RWPE1 (cell line): Measurements from ENCODE around the gene SH3BGRL.
"Not testable (repeated sequence)": the region's sequence is repeated elsewhere in the genome, so short reads cannot be mapped to it uniquely, and the experiment has no call there.

Experiments used
- CTCF ChIA-PET: fragments of 350-600 bp; sonication (Branson Sonifier 250); formaldehyde crosslinking; extraction: SDS; loops from one replicate; lab custom pipeline; 2021; lab: Yijun Ruan, JAX
- POLR2A ChIA-PET: fragments of 400-600 bp; formaldehyde crosslinking; extraction: SDS; loops from one replicate; lab custom pipeline; 2020; ENCODE audit warnings: antibody characterized with exemption; ENCODE audit not compliant: low non-redundant PET; lab: Yijun Ruan, JAX
- DNase-seq: peaks from one replicate; pipeline ENCODE4 v3.0.0; 2012; ENCODE audit warnings: low spot score
- H3K27ac ChIP-seq: fragments of 450-650 bp; 2 replicates; pipeline ENCODE4 v1.5.1; 2017
- TF ChIP-seq, protein P1 (sequence below): fragments of 450-650 bp; conservative IDR thresholded peaks from 2 replicates; pipeline ENCODE4 v1.5.1; 2017; ENCODE audit warnings: low read depth, mild to moderate bottlenecking

Gene SH3BGRL

GRCh38 chrX:81301877-81302276 lies 100.0 kb downstream of the SH3BGRL start:
- TF ChIP-seq, protein P1, sequence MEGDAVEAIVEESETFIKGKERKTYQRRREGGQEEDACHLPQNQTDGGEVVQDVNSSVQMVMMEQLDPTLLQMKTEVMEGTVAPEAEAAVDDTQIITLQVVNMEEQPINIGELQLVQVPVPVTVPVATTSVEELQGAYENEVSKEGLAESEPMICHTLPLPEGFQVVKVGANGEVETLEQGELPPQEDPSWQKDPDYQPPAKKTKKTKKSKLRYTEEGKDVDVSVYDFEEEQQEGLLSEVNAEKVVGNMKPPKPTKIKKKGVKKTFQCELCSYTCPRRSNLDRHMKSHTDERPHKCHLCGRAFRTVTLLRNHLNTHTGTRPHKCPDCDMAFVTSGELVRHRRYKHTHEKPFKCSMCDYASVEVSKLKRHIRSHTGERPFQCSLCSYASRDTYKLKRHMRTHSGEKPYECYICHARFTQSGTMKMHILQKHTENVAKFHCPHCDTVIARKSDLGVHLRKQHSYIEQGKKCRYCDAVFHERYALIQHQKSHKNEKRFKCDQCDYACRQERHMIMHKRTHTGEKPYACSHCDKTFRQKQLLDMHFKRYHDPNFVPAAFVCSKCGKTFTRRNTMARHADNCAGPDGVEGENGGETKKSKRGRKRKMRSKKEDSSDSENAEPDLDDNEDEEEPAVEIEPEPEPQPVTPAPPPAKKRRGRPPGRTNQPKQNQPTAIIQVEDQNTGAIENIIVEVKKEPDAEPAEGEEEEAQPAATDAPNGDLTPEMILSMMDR = no peak
- H3K27ac ChIP-seq = no peak overlapping the region
- DNase-seq = peak; percentile 2
- ChIA-PET CTCF (no interaction called here), POLR2A (no interaction called here)

DNA sequence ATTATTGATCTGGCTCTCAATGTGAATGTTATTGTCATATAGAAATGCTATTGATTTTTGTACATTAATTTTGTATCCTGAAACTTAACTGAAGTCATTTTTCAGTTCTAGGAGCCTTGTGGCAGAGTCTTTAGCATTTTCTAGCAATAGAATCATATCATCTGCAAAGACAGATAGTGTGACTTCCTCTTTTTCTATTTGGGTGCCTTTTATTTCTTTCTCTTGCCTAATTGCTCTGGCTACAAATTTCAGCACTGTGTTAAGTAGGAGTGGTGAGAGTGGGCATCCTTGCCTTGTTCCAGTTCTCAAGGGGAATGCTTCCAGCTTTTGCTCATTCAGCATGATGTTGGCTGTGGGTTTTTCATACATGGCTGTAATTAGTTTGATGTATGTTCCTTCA lies 102.7 kb downstream of the SH3BGRL start:
- no peak for DNase-seq
- ChIA-PET POLR2A (no interaction called here), CTCF (no interaction called here)
- TF ChIP-seq, protein P1 = no peak
- H3K27ac ChIP-seq = no peak overlapping the region

DNA sequence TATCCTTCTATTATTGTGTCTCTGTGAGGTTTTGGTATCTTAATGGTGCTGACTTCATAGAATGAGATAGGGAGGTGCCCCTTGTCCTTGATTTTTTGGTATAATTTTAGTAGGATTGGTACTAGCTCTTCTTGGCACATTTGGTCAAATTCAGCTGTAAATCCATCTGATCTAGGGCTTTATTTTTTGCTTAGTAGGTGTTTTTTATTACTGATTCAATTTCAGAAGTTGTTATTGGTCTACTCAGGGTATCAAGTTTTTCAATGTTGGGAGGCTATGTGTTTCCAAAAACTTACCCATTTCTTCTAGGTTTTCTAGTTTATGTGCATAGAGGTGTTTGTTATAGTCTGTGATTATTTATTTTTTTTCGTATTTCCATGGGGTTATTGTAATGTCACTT lies 103.3 kb downstream of the SH3BGRL start:
- TF ChIP-seq, protein P1 = no peak
- ChIA-PET POLR2A (no interaction called here), CTCF (no interaction called here)

GRCh38 chrX:81308086-81308829 lies 106.4 kb downstream of the SH3BGRL start:
- TF ChIP-seq, protein P1 = no peak
- no peak for DNase-seq
- ChIA-PET POLR2A (no interaction called here), CTCF (no interaction called here)
- no peak overlapping the region for H3K27ac ChIP-seq

More for the DNA sequence above, 103.3 kb downstream of the SH3BGRL start:
- H3K27ac ChIP-seq = no peak overlapping the region
- no peak for DNase-seq

DNA sequence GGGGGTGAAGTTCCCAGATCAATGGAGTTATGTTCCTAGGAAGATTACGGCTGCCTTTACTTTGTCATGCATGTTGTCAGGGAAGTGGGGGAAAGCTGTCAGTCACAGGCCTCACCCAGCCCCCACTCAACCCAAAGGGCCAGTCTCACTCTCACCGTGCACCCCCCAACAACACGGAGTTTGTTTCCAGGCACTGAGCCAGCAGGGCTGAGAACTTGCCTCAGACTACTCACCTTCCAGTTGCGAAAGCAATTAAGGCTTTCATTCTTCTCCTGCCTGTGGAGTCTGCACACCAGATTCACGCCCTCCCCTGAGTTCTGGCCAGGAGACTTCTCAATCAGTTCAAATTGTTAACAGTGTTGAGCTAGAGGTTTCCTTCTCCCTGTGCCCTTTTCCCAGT lies 114.3 kb downstream of the SH3BGRL start:
- ChIA-PET POLR2A (no interaction called here), CTCF (no interaction called here)
- peak overlapping the region; percentile 38 for H3K27ac ChIP-seq
- DNase-seq = no peak
- TF ChIP-seq, protein P1 = no peak

DNA sequence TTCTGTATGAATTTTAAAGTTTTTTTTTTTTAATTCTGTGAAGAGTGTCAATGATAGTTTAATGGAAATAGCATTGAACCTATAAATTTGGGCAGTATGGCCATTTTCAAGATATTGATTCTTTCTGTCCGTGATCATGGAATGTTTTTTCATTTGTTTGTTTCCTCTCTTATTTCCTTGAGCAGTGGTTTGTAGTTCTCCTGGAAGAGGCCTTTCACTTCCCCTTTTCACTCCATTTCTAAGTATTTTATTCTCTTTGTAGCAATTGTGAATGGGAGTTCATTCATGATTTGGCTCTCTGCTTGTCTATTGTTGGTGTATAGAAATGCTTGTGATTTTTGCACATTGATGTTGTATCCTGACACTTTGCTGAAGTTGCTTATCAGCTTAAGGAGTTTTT lies 129.8 kb downstream of the SH3BGRL start:
- CTCF ChIA-PET, H3K27ac ChIP-seq, POLR2A ChIA-PET, DNase-seq: not testable (repeated sequence)

GRCh38 chrX:81336455-81337152 lies 134.7 kb downstream of the SH3BGRL start:
- H3K27ac ChIP-seq = no peak overlapping the region
- TF ChIP-seq, protein P1 = no peak
- POLR2A ChIA-PET = no interaction called here
- CTCF ChIA-PET = no interaction called here
- DNase-seq = no peak
